ENCODE data around the gene OPA1.

Gene OPA1

GRCh38 chr3:193746832-193747231 is 153.8 kb downstream of the OPA1 start:
- Mint-ChIP-seq H3K9me3 (peaks cover 10% of the 10 kb centered on the region), H3K27me3 (ENCODE audit: low read depth, poor library complexity) (peaks cover 5% of the 10 kb centered on the region), H3K36me3 (ENCODE audit: low read depth) (no peaks in the 10 kb centered on the region), H3K4me1 (peaks cover 33% of the 10 kb centered on the region), H3K27ac (no peak overlapping the region), H3K4me3 (no peak overlapping the region)
- TF ChIP-seq CTCF (IDR thresholded peaks at IDR 0.05) = no peak
- no peak for DNase-seq
